ENCODE measurements around the gene SMG5.
A peak's percentile ranks its signal among the peaks of the same experiment; 100 is the strongest.
"Not testable (repeated sequence)": the region's sequence is repeated elsewhere in the genome, so short reads cannot be mapped to it uniquely, and the experiment has no call there.

Gene SMG5

GRCh38 chr1:156226116-156226538 is 56.5 kb downstream of the SMG5 start:
- TF ChIP-seq POLR2A (IDR thresholded peaks at IDR 0.05; ENCODE audit: low read depth, low read length) = no peak
- FAIRE-seq (no peak), DNase-seq (ENCODE audit: insufficient read length, low spot score) (no peak)

GRCh38 chr1:156225677-156226014 is 57.0 kb downstream of the SMG5 start:
- no peak for TF ChIP-seq POLR2A (IDR thresholded peaks at IDR 0.05; ENCODE audit: low read depth, low read length)
- FAIRE-seq (no peak), DNase-seq (ENCODE audit: insufficient read length, low spot score) (no peak)

- FAIRE-seq (no peak), DNase-seq (ENCODE audit: insufficient read length, low spot score) (no peak)
- TF ChIP-seq POLR2A (IDR thresholded peaks at IDR 0.05; ENCODE audit: low read depth, low read length) = no peak
Observed at GRCh38 chr1:156221986-156222692, 60.5 kb downstream of the SMG5 start.

- DNase-seq (ENCODE audit: insufficient read length, low spot score) = no peak
- no peak for FAIRE-seq
- no peak for TF ChIP-seq POLR2A (IDR thresholded peaks at IDR 0.05; ENCODE audit: low read depth, low read length)
Observed at GRCh38 chr1:156220226-156220625, 62.4 kb downstream of the SMG5 start.

- FAIRE-seq = no peak
- TF ChIP-seq POLR2A (IDR thresholded peaks at IDR 0.05; ENCODE audit: low read depth, low read length) = no peak
- peak; percentile 54 for DNase-seq (ENCODE audit: insufficient read length, low spot score)
Observed at GRCh38 chr1:156217871-156218270, 64.8 kb downstream of the SMG5 start.

GRCh38 chr1:156216361-156217086 is 66.1 kb downstream of the SMG5 start:
- peak; percentile 6 for FAIRE-seq
- DNase-seq (ENCODE audit: insufficient read length, low spot score) = not testable (repeated sequence)

GRCh38 chr1:156214024-156214748 is 68.4 kb downstream of the SMG5 start:
- FAIRE-seq (no peak), DNase-seq (ENCODE audit: insufficient read length, low spot score) (peak; percentile 84)
- TF ChIP-seq POLR2A (IDR thresholded peaks at IDR 0.05; ENCODE audit: low read depth, low read length) = no peak

- TF ChIP-seq POLR2A (IDR thresholded peaks at IDR 0.05; ENCODE audit: low read depth, low read length) = no peak
- no peak for FAIRE-seq
- DNase-seq (ENCODE audit: insufficient read length, low spot score) = no peak
Observed at GRCh38 chr1:156213644-156213966, 69.0 kb downstream of the SMG5 start.

GRCh38 chr1:156212833-156213643 is 69.6 kb downstream of the SMG5 start, which contains the start of gene PMF1:
Gene PMF1, plus strand, starts transcription at chr1:156213007. Its CDS starts 9 bp downstream, at chr1:156213016.
- no peak for FAIRE-seq

GRCh38 chr1:156212130-156212529 is 70.5 kb downstream of the SMG5 start:
- FAIRE-seq (no peak), DNase-seq (ENCODE audit: insufficient read length, low spot score) (no peak)
- no peak for TF ChIP-seq POLR2A (IDR thresholded peaks at IDR 0.05; ENCODE audit: low read depth, low read length)

More at GRCh38 chr1:156212833-156213643, 69.6 kb downstream of the SMG5 start, which contains the start of gene PMF1:
- peak; percentile 61 for TF ChIP-seq POLR2A (IDR thresholded peaks at IDR 0.05; ENCODE audit: low read depth, low read length)
- DNase-seq (ENCODE audit: insufficient read length, low spot score) = peak; percentile 100

GRCh38 chr1:156211243-156211642 is 71.4 kb downstream of the SMG5 start:
- FAIRE-seq (no peak), DNase-seq (ENCODE audit: insufficient read length, low spot score) (no peak)
- no peak for TF ChIP-seq POLR2A (IDR thresholded peaks at IDR 0.05; ENCODE audit: low read depth, low read length)

GRCh38 chr1:156204686-156205085 is 77.9 kb downstream of the SMG5 start:
- no peak for DNase-seq (ENCODE audit: insufficient read length, low spot score)
- no peak for FAIRE-seq

GRCh38 chr1:156203331-156203730 is 79.3 kb downstream of the SMG5 start:
- TF ChIP-seq POLR2A (IDR thresholded peaks at IDR 0.05; ENCODE audit: low read depth, low read length) = no peak
- no peak for DNase-seq (ENCODE audit: insufficient read length, low spot score)
- no peak for FAIRE-seq

More at GRCh38 chr1:156204686-156205085, 77.9 kb downstream of the SMG5 start:
- no peak for TF ChIP-seq POLR2A (IDR thresholded peaks at IDR 0.05; ENCODE audit: low read depth, low read length)

- no peak for TF ChIP-seq POLR2A (IDR thresholded peaks at IDR 0.05; ENCODE audit: low read depth, low read length)
- no peak for DNase-seq (ENCODE audit: insufficient read length, low spot score)
- FAIRE-seq = no peak
Observed at GRCh38 chr1:156200044-156200443, 82.6 kb downstream of the SMG5 start.
